H1 (cell line): Measurements from ENCODE around the gene NPIPB8.

Experiments used
- POLR2A ChIP-seq, 2 experiments: IDR thresholded peaks; 1 replicate in 1 of 2; 2 replicates in 1 of 2; pipeline ENCODE4 v1.6.1; 2011; ENCODE audit warnings: low read depth in 2 of 2, low read length in 2 of 2, mild to moderate bottlenecking in 2 of 2; ENCODE audit errors: control extremely low read depth in 1 of 2
- RAD21 ChIP-seq, 2 experiments: IDR thresholded peaks in 1 of 2; conservative IDR thresholded peaks in 1 of 2; 2 replicates each; pipeline ENCODE4 v1.6.1; 2011; ENCODE audit warnings: low read depth in 2 of 2, low read length in 2 of 2, improper control_type of control experiment in 1 of 2, inconsistent platforms in 1 of 2, mild to moderate bottlenecking in 1 of 2, moderate library complexity in 1 of 2

DNA sequence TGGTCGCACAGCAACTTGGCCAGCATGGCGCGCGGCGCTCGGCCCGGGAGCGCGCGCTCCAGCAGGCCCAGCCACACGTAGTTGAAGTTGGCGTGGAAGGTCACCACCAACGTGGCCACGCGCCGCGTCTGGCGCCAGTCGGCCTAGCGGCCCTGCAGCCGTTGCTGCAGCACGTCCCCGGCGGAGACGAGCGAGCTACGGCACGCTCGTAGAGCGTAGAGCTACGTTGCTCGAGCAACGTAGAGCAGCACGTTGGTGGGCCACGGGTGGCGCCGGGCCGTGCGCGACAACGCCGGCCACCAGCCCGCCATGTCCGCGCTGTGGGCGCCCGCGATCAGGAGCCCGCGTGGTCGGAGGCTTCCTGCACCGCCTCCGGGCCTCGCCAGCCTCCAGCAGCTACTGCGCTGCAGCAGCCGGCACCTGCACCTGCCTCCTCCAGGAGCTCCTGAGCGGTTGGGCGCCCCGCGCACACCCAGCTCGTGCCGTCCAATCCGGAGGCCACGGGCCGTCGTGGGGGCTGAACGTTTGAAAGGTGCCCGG, 14.6 kb upstream of the NPIPB8 start:
- TF ChIP-seq RAD21 (IDR thresholded peaks at IDR 0.05 in 1 of 2, conservative IDR thresholded peaks at IDR 0.05 in 1 of 2; ENCODE audit: low read depth in 2 of 2, low read length in 2 of 2) (no peak), POLR2A (IDR thresholded peaks at IDR 0.05; ENCODE audit: control extremely low read depth in 1 of 2, low read depth in 2 of 2, low read length in 2 of 2) (no peak)
